GM18517 (cell line): ENCODE data around the gene RCAN3.
"Not testable (repeated sequence)": the region's sequence is repeated elsewhere in the genome, so short reads cannot be mapped to it uniquely, and the experiment has no call there.

Experiments used
- ATAC-seq: cut with Tn5 transposase; IDR thresholded peaks from one replicate; pipeline ENCODE4 v1.9.1; 2021; ENCODE audit warnings: mild to moderate bottlenecking, moderate library complexity; ENCODE audit not compliant: unreplicated experiment

The RCAN3 gene

GRCh38 chr1:24502709-24503058 is at the start of gene RCAN3:
Gene RCAN3 (plus strand): TSS chr1:24502836. CDS start chr1:24514373, 11,537 bp downstream.
- ATAC-seq: no peak

GRCh38 chr1:24452922-24453485 is 49.6 kb upstream of the RCAN3 start:
- ATAC-seq: no peak

GRCh38 chr1:24454673-24455072 is 48.0 kb upstream of the RCAN3 start:
- no peak for ATAC-seq

GRCh38 chr1:24455272-24455671 is 47.4 kb upstream of the RCAN3 start:
- ATAC-seq: no peak

GRCh38 chr1:24457866-24458265 is 44.8 kb upstream of the RCAN3 start:
- ATAC-seq: no peak

- no peak for ATAC-seq
These were observed 42.9 kb upstream of the RCAN3 start for GRCh38 chr1:24459551-24460266.

GRCh38 chr1:24462128-24462527 is 40.5 kb upstream of the RCAN3 start:
- not testable (repeated sequence) for ATAC-seq

- no peak for ATAC-seq
These were observed 38.6 kb upstream of the RCAN3 start for GRCh38 chr1:24463776-24464735.

- no peak for ATAC-seq
These were observed 37.5 kb upstream of the RCAN3 start for GRCh38 chr1:24465099-24465498.

- no peak for ATAC-seq
These were observed 37.0 kb upstream of the RCAN3 start for GRCh38 chr1:24465638-24466037.

- no peak for ATAC-seq
These were observed 33.8 kb upstream of the RCAN3 start for GRCh38 chr1:24468685-24469316.

GRCh38 chr1:24470592-24470991 is 32.0 kb upstream of the RCAN3 start:
- no peak for ATAC-seq

GRCh38 chr1:24472527-24473251 is 29.9 kb upstream of the RCAN3 start:
- ATAC-seq: no peak

- no peak for ATAC-seq
These were observed 28.4 kb upstream of the RCAN3 start for GRCh38 chr1:24474193-24474592.

- ATAC-seq: no peak
These were observed 26.9 kb upstream of the RCAN3 start for GRCh38 chr1:24475700-24476099.

GRCh38 chr1:24476571-24476970 is 26.1 kb upstream of the RCAN3 start:
- no peak for ATAC-seq

- no peak for ATAC-seq
These were observed 25.3 kb upstream of the RCAN3 start for GRCh38 chr1:24477309-24477708.

GRCh38 chr1:24481101-24481500 is 21.5 kb upstream of the RCAN3 start:
- ATAC-seq: no peak

GRCh38 chr1:24481843-24482610 is 20.6 kb upstream of the RCAN3 start:
- no peak for ATAC-seq

- no peak for ATAC-seq
These were observed 19.2 kb upstream of the RCAN3 start for GRCh38 chr1:24483441-24483840.
